HL-60/S4 treated with phorbol 12-myristate 13-acetate at 8.2 ng/mL for 4 days and 3 days (cell line): ENCODE data around the gene TRABD2B.

ENCODE experiments used
- in situ Hi-C: fragments of 300-500 bp; cut with MboI; formaldehyde crosslinking; loops from 2 replicates; pipeline ENCODE4 v1.15.0; 2022; ENCODE audit warnings: low sequenced_read_pairs

The TRABD2B gene

DNA sequence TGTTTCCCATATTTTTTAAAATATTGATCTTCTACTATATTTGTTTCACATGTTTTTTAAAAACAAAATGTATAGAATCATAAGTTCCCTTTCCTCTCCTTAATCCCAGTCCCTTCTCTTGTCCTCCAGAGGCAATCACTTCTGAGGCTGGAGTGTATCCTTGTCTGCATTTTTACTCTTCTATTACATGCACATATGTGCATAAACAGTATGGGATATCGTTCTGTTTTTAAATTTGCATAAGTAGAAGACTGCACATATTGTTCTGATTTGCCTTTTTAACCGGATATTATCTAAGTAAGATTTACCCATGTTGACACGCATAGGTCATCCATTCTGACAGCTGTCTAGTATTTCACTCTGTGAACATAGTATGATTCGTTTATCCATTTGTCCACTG lies 142.0 kb downstream of the TRABD2B start:
- in situ Hi-C loops = no loop called here

DNA sequence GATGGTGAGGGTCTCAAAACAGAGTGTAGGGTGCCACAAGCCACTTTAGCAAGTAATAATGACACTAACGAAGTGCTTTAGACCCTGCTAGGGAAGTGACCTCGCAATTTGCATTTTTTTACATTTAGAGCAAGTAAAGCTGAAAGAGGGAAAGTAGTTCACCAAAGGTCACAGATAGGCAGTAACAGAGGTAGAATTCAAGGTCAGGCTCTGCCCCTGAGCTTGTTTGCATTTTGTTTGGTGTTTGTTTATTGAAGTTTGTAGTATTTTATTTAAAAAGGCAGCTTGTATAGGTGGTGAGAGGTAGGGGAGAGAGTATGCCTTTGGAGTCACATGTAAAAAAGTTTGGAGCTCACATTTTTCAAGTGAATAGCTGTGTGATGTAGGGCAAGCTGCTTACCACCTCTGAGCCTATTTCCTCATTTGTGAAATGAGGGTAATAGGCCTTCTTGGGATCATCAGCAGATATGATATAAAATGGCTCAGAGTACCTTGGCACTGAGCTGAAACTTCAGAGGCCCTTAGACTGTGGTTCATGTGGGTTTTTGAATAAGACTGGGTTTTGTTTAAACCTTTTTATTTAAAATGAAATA lies 142.5 kb downstream of the TRABD2B start:
- in situ Hi-C loops = no loop called here

DNA sequence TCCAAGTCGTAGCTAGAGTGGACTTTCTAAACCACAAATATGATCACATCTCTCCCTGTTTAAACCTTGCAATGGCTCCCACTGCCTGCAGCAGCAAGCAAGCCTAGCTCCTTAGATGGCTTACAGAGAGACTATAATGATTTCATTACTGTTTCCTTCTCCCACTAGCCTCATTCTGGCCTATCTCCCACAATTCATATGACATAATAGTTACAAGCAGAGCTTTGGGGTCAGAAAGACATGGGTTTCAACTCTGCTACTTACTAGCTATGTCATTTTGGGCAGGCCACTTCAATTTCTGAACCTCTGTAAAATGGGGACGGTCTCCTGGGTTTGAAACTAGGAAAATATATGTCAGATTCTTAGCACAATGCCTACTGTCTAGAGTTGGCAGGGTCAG lies 143.3 kb downstream of the TRABD2B start:
- in situ Hi-C loops = no loop called here

GRCh38 chr1:47853059-47853458 lies 144.1 kb downstream of the TRABD2B start:
- in situ Hi-C loops = no loop called here

DNA sequence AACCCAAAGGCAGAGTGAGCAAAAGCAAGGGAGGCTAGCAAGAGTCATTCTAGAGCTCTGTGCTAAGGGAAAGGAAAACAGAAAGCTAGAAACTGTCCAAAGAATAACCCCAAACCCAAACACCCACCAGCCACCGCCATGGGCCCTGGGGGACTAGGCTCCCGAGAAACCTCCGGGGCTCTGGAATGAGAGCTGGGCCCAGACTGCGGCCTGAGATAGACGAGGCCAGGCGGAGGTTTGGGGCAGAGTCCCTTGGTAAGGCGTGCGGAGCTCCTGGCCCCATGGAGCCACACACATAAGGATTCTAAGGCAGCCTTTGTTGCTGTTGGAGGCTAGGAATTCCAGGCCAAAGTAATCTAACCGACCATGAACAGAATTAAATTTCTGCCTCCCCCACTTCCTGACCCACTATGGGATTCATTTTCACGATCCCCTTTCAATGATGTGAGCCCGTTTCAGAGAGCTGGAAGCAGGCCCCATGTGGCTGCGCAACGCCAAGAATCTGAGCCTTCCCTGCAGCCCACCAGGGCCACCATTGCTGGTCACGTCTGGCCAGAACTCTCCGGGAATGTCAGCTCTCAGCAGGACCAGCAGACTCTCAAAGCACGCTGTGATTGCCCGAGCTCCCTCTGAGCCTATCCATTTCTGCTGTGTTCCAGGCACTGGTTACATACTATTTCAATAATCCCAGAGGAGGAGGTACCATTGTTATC lies 145.0 kb downstream of the TRABD2B start:
- in situ Hi-C loops = no loop called here

GRCh38 chr1:47850451-47850850 lies 146.7 kb downstream of the TRABD2B start:
- in situ Hi-C loops = no loop called here

GRCh38 chr1:47849591-47850261 lies 147.5 kb downstream of the TRABD2B start:
- in situ Hi-C loops = no loop called here

DNA sequence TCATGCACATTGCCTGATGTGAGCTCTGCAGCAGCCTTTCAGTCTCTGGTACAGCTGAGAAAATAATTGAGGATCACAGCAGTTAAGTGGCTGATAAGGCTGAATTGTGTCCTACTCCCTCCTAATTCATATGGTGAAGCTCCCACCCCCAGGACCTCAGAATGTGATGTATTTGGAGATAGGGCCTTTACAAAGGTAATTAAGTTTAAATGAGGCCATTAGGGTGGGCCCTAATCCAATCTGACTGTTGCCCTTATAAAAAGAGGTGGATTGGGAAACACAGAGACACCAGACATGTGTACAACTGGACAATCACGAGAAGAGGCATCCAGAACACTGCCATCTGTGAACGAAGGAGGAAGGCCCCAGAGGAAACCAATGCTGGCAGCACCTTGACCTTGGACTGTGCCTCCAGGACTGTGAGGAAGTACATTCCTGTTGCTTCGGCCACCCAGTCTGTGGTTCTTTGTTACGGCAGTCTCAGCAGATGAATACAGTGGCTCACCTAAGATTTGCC lies 148.1 kb downstream of the TRABD2B start:
- in situ Hi-C loops = no loop called here

DNA sequence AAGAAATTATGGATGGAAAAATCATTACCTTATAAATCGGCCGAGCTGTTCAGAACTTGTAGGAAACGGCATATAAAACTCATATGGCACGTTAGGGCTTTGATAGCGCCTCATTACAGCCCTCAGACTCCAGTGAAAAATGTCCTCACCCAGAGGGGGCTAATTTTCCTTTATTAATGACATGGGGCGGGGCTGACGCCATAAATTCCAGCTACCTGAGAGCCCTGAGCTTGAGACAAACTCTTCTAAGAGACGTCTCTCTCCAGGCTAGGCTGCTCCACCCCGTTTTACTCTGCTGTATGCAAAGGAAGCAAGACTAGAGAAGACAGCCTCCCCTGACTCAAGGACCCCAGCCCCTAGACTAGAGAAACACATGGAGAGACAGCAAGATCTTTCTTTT lies 149.4 kb downstream of the TRABD2B start:
- in situ Hi-C loops = no loop called here

- in situ Hi-C loops = no loop called here
Measured at GRCh38 chr1:47844558-47844955, 152.6 kb downstream of the TRABD2B start.

- in situ Hi-C loops = no loop called here
Measured at GRCh38 chr1:47843781-47844557, 153.2 kb downstream of the TRABD2B start.

DNA sequence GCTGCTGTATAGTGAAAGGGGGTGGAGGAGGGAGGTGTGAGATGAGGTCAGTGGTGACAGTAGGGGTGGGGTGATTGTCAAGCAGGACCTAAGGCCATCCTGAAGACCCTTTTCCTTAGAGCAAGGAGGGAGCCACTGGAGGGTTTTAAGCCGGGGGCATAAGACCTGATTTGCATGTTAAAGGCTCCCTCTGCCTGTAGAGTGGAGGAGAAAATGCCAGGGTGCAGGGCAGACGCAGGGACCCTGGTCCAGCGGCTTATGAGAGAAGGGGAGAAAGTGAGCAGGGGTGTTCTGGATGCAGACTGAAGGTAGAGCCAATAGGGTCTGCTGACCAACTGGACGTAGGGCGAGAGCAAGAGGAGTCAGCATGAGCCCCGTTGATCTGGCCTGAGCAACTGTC lies 154.1 kb downstream of the TRABD2B start:
- in situ Hi-C loops = no loop called here

DNA sequence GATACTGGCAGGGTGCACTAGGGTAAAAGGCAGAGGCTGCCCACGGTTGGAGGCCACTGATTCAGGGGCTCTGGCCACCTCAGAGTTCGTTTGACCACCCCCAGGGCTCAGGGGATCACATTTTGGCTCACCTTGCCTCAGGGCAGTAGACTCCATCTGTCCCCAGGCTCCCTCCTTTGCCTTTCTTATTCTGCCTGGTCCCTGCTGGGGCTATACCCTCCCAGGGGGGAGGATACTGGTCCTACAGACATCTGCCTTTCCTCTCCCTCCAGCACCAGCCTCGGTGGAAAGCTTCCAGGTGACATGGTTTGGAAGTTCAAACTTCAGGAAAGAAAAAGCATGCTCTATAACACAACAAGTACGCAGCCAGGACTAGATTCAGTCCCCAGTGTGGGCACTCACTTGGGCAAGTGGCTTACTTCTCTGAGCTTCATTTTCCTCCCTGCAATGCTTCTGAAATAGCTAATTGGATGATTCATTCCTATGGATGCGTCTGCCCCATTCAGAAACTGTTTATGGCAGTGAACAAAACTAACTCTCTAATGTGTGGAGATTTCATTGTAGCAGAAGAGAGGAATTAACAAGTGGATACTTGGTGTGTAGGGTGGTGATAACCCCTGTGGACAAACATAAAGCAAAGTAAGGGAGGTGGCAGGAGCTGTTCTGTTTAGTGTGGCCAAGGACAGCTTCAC lies 154.8 kb downstream of the TRABD2B start:
- in situ Hi-C loops = no loop called here

DNA sequence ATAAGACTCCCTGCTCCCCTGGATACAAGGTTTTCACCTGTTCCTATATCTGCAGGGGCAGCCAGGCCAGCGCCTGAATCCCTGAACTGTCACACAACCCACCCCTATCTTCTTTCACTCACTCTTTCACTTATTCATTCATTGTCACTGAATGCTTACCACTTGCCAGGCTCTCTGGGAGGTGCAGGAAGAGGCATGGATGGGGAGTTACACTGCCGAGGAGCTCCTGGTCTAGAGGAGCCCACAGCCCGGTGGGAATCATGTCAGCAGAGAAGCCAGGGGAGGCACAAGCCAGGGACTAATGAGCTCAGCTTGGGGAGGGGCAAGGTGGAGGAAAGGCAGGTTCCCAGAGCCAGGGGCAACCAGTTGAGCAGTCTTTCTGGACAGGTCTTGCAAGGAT lies 155.8 kb downstream of the TRABD2B start:
- in situ Hi-C loops = no loop called here

DNA sequence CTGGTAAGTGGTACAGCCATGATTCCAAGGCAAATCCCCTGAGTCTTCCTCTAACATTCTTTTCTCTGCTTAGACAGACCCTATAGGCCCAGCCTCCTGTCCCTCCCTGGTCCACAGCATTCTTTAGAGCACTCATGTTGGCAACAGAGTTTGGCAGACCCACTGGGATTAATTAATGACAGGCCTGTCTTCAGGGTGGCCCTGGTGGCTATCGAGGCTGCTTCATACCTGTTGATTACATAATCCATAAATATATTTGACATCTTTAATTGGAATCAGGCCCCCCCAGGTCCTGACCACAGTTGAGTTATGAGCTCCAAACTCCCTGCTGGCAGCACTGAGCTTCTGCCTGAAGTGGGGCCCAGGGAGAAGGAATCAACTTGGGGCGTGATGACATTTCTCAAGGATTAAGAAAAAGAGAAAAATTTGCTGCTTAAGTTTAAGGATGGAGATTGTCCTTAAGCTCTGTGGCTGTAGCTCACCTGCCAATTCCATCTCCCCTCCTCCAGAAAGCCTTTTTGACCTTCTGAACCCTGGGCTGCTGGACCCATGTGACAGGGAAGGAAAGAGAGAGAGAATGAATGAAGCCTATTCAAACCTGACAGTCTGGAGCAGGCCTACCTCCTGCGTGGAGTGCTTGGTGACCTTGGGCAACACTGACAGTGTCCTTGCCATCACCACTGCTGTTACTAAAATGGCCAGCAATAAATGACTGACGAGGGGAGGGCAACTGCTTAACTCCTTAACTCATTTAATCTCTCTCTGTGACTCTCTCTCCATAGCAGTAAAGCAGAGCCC lies 156.6 kb downstream of the TRABD2B start:
- in situ Hi-C loops = no loop called here

GRCh38 chr1:47839433-47839760 lies 157.8 kb downstream of the TRABD2B start:
- in situ Hi-C loops = no loop called here

GRCh38 chr1:47838562-47839432 lies 158.4 kb downstream of the TRABD2B start:
- in situ Hi-C loops = no loop called here

GRCh38 chr1:47837866-47838561 lies 159.2 kb downstream of the TRABD2B start:
- in situ Hi-C loops = no loop called here
